ENCODE results near the gene KCNJ18.

- TF ChIP-seq CTCF (IDR thresholded peaks at IDR 0.05) (no peak), POLR2A (IDR thresholded peaks at IDR 0.05) (no peak)
These were observed 12.8 kb upstream of the KCNJ18 start for GRCh38 chr17:21679256-21680146.

Data from Peyer's patch (tissue), 4 donors.